ENCODE data around the gene WWTR1.

Gene WWTR1

GRCh38 chr3:149582395-149582794 is 75.4 kb downstream of the WWTR1 start:
- no peak for DNase-seq
- Mint-ChIP-seq H3K4me3 (no peak overlapping the region), H3K36me3 (no peaks in the 10 kb centered on the region), H3K4me1 (no peaks in the 10 kb centered on the region), H3K9me3 (no peaks in the 10 kb centered on the region), H3K27me3 (peaks cover 7 to 10% of the 10 kb centered on the region in 2 donors), H3K27ac (no peak overlapping the region)
- ATAC-seq (replicated peaks), result no peak

GRCh38 chr3:149581681-149582370 is 76.0 kb downstream of the WWTR1 start:
- no peaks in the 10 kb centered on the region for H3K36me3 Mint-ChIP-seq
- peaks cover 5 to 7% of the 10 kb centered on the region in 2 donors for H3K27me3 Mint-ChIP-seq
- no peaks in the 10 kb centered on the region for H3K9me3 Mint-ChIP-seq
- ATAC-seq (replicated peaks) (no peak), DNase-seq (no peak)
- H3K4me1 Mint-ChIP-seq, result no peaks in the 10 kb centered on the region
- H3K27ac Mint-ChIP-seq, result no peak overlapping the region
- no peak overlapping the region for H3K4me3 Mint-ChIP-seq

GRCh38 chr3:149581248-149581647 is 76.6 kb downstream of the WWTR1 start:
- Mint-ChIP-seq H3K4me1 (peaks cover 2 to 3% of the 10 kb centered on the region in 2 donors), H3K27ac (no peak overlapping the region), H3K4me3 (no peak overlapping the region)

GRCh38 chr3:149579838-149580542 is 77.8 kb downstream of the WWTR1 start:
- DNase-seq, result no peak
- H3K4me1 Mint-ChIP-seq, result peaks cover 3 to 4% of the 10 kb centered on the region in 2 donors
- H3K27ac Mint-ChIP-seq, result no peak overlapping the region
- no peak for ATAC-seq (replicated peaks)
- no peaks in the 10 kb centered on the region for H3K36me3 Mint-ChIP-seq
- no peak overlapping the region for H3K4me3 Mint-ChIP-seq
- no peaks in the 10 kb centered on the region for H3K9me3 Mint-ChIP-seq
- H3K27me3 Mint-ChIP-seq, result peaks cover 0 to 4% of the 10 kb centered on the region in 2 donors

More at GRCh38 chr3:149581248-149581647, 76.6 kb downstream of the WWTR1 start:
- no peak for ATAC-seq (replicated peaks)
- no peaks in the 10 kb centered on the region for H3K36me3 Mint-ChIP-seq
- DNase-seq, result no peak
- H3K27me3 Mint-ChIP-seq, result peaks cover 0 to 4% of the 10 kb centered on the region in 2 donors
- no peaks in the 10 kb centered on the region for H3K9me3 Mint-ChIP-seq

GRCh38 chr3:149579161-149579560 is 78.7 kb downstream of the WWTR1 start:
- ATAC-seq (replicated peaks), result no peak
- H3K27me3 Mint-ChIP-seq, result peaks cover 0 to 4% of the 10 kb centered on the region in 2 donors
- no peak overlapping the region for H3K27ac Mint-ChIP-seq
- no peak for DNase-seq
- peaks cover 4 to 5% of the 10 kb centered on the region in 2 donors for H3K4me1 Mint-ChIP-seq
- no peaks in the 10 kb centered on the region for H3K36me3 Mint-ChIP-seq
- H3K9me3 Mint-ChIP-seq, result no peaks in the 10 kb centered on the region
- no peak overlapping the region for H3K4me3 Mint-ChIP-seq

GRCh38 chr3:149577801-149578200 is 80.0 kb downstream of the WWTR1 start:
- H3K36me3 Mint-ChIP-seq, result no peaks in the 10 kb centered on the region
- peaks cover 4 to 5% of the 10 kb centered on the region in 2 donors for H3K4me1 Mint-ChIP-seq
- no peaks in the 10 kb centered on the region for H3K9me3 Mint-ChIP-seq
- ATAC-seq (replicated peaks) (no peak), DNase-seq (no peak)
- no peak overlapping the region for H3K27ac Mint-ChIP-seq
- H3K27me3 Mint-ChIP-seq, result peaks cover 0 to 4% of the 10 kb centered on the region in 2 donors
- H3K4me3 Mint-ChIP-seq, result no peak overlapping the region

- ATAC-seq (replicated peaks) (no peak), DNase-seq (no peak)
- no peaks in the 10 kb centered on the region for H3K27me3 Mint-ChIP-seq
- H3K4me1 Mint-ChIP-seq, result peaks cover 4 to 5% of the 10 kb centered on the region in 2 donors
- H3K27ac Mint-ChIP-seq, result no peak overlapping the region
- no peaks in the 10 kb centered on the region for H3K36me3 Mint-ChIP-seq
- H3K9me3 Mint-ChIP-seq, result no peaks in the 10 kb centered on the region
- H3K4me3 Mint-ChIP-seq, result no peak overlapping the region
Measured at GRCh38 chr3:149575961-149576564, 81.8 kb downstream of the WWTR1 start.

- DNase-seq (no peak), ATAC-seq (replicated peaks) (no peak)
- H3K27ac Mint-ChIP-seq, result no peak overlapping the region
Measured at GRCh38 chr3:149575213-149575960, 82.4 kb downstream of the WWTR1 start.

GRCh38 chr3:149572796-149573414 is 84.9 kb downstream of the WWTR1 start:
- Mint-ChIP-seq H3K4me1 (peaks cover 4 to 5% of the 10 kb centered on the region in 2 donors), H3K27ac (no peak overlapping the region), H3K4me3 (no peak overlapping the region), H3K9me3 (no peaks in the 10 kb centered on the region), H3K36me3 (no peaks in the 10 kb centered on the region), H3K27me3 (peaks cover 0 to 6% of the 10 kb centered on the region in 2 donors)
- ATAC-seq (replicated peaks) (no peak), DNase-seq (no peak)

More at GRCh38 chr3:149575213-149575960, 82.4 kb downstream of the WWTR1 start:
- Mint-ChIP-seq H3K4me3 (no peak overlapping the region), H3K4me1 (peaks cover 4 to 5% of the 10 kb centered on the region in 2 donors), H3K9me3 (no peaks in the 10 kb centered on the region), H3K27me3 (peaks cover 0 to 3% of the 10 kb centered on the region in 2 donors), H3K36me3 (no peaks in the 10 kb centered on the region)

- no peak for DNase-seq
- H3K4me1 Mint-ChIP-seq, result peaks cover 3 to 5% of the 10 kb centered on the region in 2 donors
- ATAC-seq (replicated peaks), result no peak
- no peak overlapping the region for H3K27ac Mint-ChIP-seq
- H3K4me3 Mint-ChIP-seq, result no peak overlapping the region
- H3K36me3 Mint-ChIP-seq, result no peaks in the 10 kb centered on the region
- peaks cover 6 to 7% of the 10 kb centered on the region in 2 donors for H3K27me3 Mint-ChIP-seq
- no peaks in the 10 kb centered on the region for H3K9me3 Mint-ChIP-seq
Measured at GRCh38 chr3:149571381-149571780, 86.4 kb downstream of the WWTR1 start.

- no peak for DNase-seq
- Mint-ChIP-seq H3K27ac (no peak overlapping the region), H3K9me3 (no peaks in the 10 kb centered on the region), H3K27me3 (peaks cover 6 to 12% of the 10 kb centered on the region in 2 donors), H3K4me1 (peaks cover 0 to 2% of the 10 kb centered on the region in 2 donors), H3K36me3 (no peaks in the 10 kb centered on the region), H3K4me3 (no peak overlapping the region)
- ATAC-seq (replicated peaks), result no peak
Measured at GRCh38 chr3:149570016-149570415, 87.8 kb downstream of the WWTR1 start.

- ATAC-seq (replicated peaks) (no peak), DNase-seq (no peak)
- peaks cover 6 to 12% of the 10 kb centered on the region in 2 donors for H3K27me3 Mint-ChIP-seq
- H3K4me3 Mint-ChIP-seq, result no peak overlapping the region
- no peaks in the 10 kb centered on the region for H3K4me1 Mint-ChIP-seq
- H3K36me3 Mint-ChIP-seq, result no peaks in the 10 kb centered on the region
- no peaks in the 10 kb centered on the region for H3K9me3 Mint-ChIP-seq
- H3K27ac Mint-ChIP-seq, result no peak overlapping the region
Measured at GRCh38 chr3:149567381-149567780, 90.4 kb downstream of the WWTR1 start.

GRCh38 chr3:149566292-149566975 is 91.4 kb downstream of the WWTR1 start:
- DNase-seq (no peak), ATAC-seq (replicated peaks) (no peak)
- Mint-ChIP-seq H3K27ac (no peak overlapping the region), H3K9me3 (no peaks in the 10 kb centered on the region), H3K4me3 (no peak overlapping the region), H3K27me3 (peaks cover 6 to 12% of the 10 kb centered on the region in 2 donors), H3K36me3 (no peaks in the 10 kb centered on the region), H3K4me1 (no peaks in the 10 kb centered on the region)

All from stimulated activated naive B cell treated with anti-CD40 and anti-IgM and Interleukin-4, amounts not matched to agents 10 μg/mL and 1 μg/mL and 100 μg/mL, for 72 hours (primary cell).